OCI-LY1 (cell line): ENCODE measurements around the gene MYO1D.

Source experiments
- H2AFZ ChIP-seq: fragments of 200-600 bp; sonication (generic), shearing (Covaris generic); 2 replicates; pipeline ENCODE4 v1.6.0; 2014; ENCODE audit warnings: antibody characterized with exemption, mild to moderate bottlenecking, low read length
- H3F3A ChIP-seq: fragments of 200-600 bp; sonication (generic), shearing (Covaris generic); 2 replicates; pipeline ENCODE4 v1.6.0; 2014; ENCODE audit warnings: mild to moderate bottlenecking, antibody characterized with exemption, low read length, moderate library complexity; ENCODE audit not compliant: insufficient read depth
- H3K27ac ChIP-seq: fragments of 200-600 bp; sonication (generic); 2 replicates; pipeline ENCODE4 v1.5.1; 2014; ENCODE audit warnings: low read length, mixed run types, mild to moderate bottlenecking, low read depth; ENCODE audit not compliant: poor library complexity, severe bottlenecking
- H3K27me3 ChIP-seq: fragments of 200-600 bp; sonication (generic); 2 replicates; pipeline ENCODE4 v1.6.0; 2014; ENCODE audit warnings: antibody characterized with exemption, mild to moderate bottlenecking, low read length, moderate library complexity; ENCODE audit not compliant: insufficient read depth
- H3K36me3 ChIP-seq: fragments of 200-600 bp; sonication (generic); 2 replicates; pipeline ENCODE4 v1.6.1; 2014; ENCODE audit warnings: mild to moderate bottlenecking, antibody characterized with exemption, low read length, moderate library complexity, mixed read lengths; ENCODE audit not compliant: insufficient read depth
- H3K4me1 ChIP-seq: fragments of 200-600 bp; sonication (generic); 2 replicates; pipeline ENCODE4 v1.5.1; 2014; ENCODE audit warnings: mild to moderate bottlenecking, low read length, moderate library complexity; ENCODE audit not compliant: insufficient read depth, severe bottlenecking
- H3K4me2 ChIP-seq: fragments of 200-600 bp; sonication (generic), shearing (Covaris generic); 2 replicates; pipeline ENCODE4 v1.6.1; 2014; ENCODE audit warnings: low read length
- H3K4me3 ChIP-seq: fragments of 200-600 bp; sonication (generic); 2 replicates; pipeline ENCODE4 v1.5.1; 2014; ENCODE audit warnings: low read length, low read depth, mild to moderate bottlenecking, mixed read lengths; ENCODE audit not compliant: poor library complexity, severe bottlenecking
- H3K79me2 ChIP-seq: fragments of 200-600 bp; shearing (Covaris generic); 2 replicates; pipeline ENCODE4 v1.6.1; 2016; ENCODE audit warnings: mixed run types, low read length, mixed read lengths; ENCODE audit not compliant: insufficient read depth
- H3K9ac ChIP-seq: fragments of 200-600 bp; sonication (generic), shearing (Covaris generic); 2 replicates; pipeline ENCODE4 v1.6.1; 2014; ENCODE audit warnings: mild to moderate bottlenecking, low read length, mixed read lengths
- H3K9me2 ChIP-seq: fragments of 200-600 bp; sonication (generic), shearing (Covaris generic); 2 replicates; pipeline ENCODE4 v1.6.1; 2014; ENCODE audit warnings: low read depth, mild to moderate bottlenecking, low read length, mixed read lengths
- H3K9me3 ChIP-seq: fragments of 200-600 bp; shearing (Covaris generic); 2 replicates; pipeline ENCODE4 v1.6.1; 2014; ENCODE audit warnings: low read length, mixed read lengths
- H4K20me1 ChIP-seq: fragments of 200-600 bp; sonication (generic), shearing (Covaris generic); 2 replicates; pipeline ENCODE4 v1.6.0; 2016; ENCODE audit warnings: mild to moderate bottlenecking, low read length; ENCODE audit not compliant: insufficient read depth
- EZH2 ChIP-seq: fragments of 200-600 bp; sonication (generic), shearing (Covaris generic); IDR thresholded peaks from 2 replicates; pipeline ENCODE4 v1.8.0; 2017; ENCODE audit warnings: borderline replicate concordance, mixed run types, mild to moderate bottlenecking, antibody characterized with exemption, low read length, moderate library complexity, mixed read lengths
- TF ChIP-seq, protein P1 (sequence below): fragments of 200-600 bp; sonication (generic), shearing (Covaris generic); IDR thresholded peaks from 2 replicates; pipeline ENCODE4 v1.5.1; 2017; ENCODE audit warnings: mild to moderate bottlenecking, antibody characterized with exemption, low read length, moderate library complexity, mixed read lengths

Gene MYO1D

DNA sequence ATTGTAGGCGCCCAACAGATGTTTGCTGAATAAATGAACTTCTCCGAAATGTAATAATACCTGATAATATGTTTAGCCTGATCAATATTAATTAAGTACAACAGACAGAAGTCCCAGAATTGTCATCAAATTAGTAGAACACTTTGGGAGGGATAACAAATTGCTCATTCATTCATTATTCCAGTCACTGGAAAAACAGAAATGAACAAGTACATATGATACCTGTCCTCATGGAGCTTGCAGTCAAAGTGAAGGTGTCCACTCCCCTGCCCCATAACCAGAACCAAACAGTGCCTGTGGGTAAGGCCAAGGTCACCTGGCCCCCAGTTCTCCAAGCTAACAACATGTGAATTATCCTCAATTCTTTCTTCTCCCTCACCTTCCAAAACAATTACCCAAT, 42.8 kb downstream of the MYO1D start:
- no peak overlapping the region for H3K4me2 ChIP-seq
- H4K20me1 ChIP-seq = no peaks in the 10 kb centered on the region
- H3K4me3 ChIP-seq = no peak overlapping the region
- H3K4me1 ChIP-seq = no peaks in the 10 kb centered on the region
- H3K36me3 ChIP-seq = no peaks in the 10 kb centered on the region
- no peak overlapping the region for H2AFZ ChIP-seq
- no peaks in the 10 kb centered on the region for H3K9me3 ChIP-seq
- no peak overlapping the region for H3K27ac ChIP-seq
- TF ChIP-seq, protein P1, sequence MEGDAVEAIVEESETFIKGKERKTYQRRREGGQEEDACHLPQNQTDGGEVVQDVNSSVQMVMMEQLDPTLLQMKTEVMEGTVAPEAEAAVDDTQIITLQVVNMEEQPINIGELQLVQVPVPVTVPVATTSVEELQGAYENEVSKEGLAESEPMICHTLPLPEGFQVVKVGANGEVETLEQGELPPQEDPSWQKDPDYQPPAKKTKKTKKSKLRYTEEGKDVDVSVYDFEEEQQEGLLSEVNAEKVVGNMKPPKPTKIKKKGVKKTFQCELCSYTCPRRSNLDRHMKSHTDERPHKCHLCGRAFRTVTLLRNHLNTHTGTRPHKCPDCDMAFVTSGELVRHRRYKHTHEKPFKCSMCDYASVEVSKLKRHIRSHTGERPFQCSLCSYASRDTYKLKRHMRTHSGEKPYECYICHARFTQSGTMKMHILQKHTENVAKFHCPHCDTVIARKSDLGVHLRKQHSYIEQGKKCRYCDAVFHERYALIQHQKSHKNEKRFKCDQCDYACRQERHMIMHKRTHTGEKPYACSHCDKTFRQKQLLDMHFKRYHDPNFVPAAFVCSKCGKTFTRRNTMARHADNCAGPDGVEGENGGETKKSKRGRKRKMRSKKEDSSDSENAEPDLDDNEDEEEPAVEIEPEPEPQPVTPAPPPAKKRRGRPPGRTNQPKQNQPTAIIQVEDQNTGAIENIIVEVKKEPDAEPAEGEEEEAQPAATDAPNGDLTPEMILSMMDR = no peak
- no peak for TF ChIP-seq EZH2
- no peaks in the 10 kb centered on the region for H3K9me2 ChIP-seq
- no peaks in the 10 kb centered on the region for H3K79me2 ChIP-seq
- no peak overlapping the region for H3K9ac ChIP-seq
- H3K27me3 ChIP-seq = no peaks in the 10 kb centered on the region
- no peaks in the 10 kb centered on the region for H3F3A ChIP-seq

DNA sequence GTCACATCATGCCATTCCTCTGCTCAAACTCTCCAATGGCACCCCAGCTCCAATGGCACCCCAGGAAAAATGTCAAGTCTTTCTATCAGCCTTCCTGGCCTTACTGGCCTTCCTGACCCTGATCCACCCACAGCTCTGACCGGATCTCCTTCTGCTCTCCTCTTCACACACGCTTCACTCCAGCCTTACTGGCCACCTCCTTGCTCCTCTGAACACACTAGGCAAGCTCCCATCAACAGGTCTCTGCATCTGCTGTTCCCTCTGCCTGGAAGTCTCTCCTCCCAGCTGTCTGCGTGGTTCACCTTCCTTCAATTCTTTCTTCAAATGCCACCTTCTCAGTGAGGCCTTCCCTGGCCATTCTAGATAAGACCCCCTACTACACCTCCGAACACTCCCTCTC, 43.4 kb downstream of the MYO1D start:
- H3K4me2 ChIP-seq = no peak overlapping the region
- no peaks in the 10 kb centered on the region for H3K9me2 ChIP-seq
- no peak overlapping the region for H3K4me3 ChIP-seq
- no peaks in the 10 kb centered on the region for H3K4me1 ChIP-seq
- no peaks in the 10 kb centered on the region for H3F3A ChIP-seq
- no peak overlapping the region for H3K27ac ChIP-seq
- no peak overlapping the region for H2AFZ ChIP-seq
- H3K9ac ChIP-seq = no peak overlapping the region
- TF ChIP-seq, protein P1 = no peak
- no peak for TF ChIP-seq EZH2
- no peaks in the 10 kb centered on the region for H4K20me1 ChIP-seq
- no peaks in the 10 kb centered on the region for H3K27me3 ChIP-seq
- H3K9me3 ChIP-seq = no peaks in the 10 kb centered on the region
- H3K36me3 ChIP-seq = no peaks in the 10 kb centered on the region
- no peaks in the 10 kb centered on the region for H3K79me2 ChIP-seq

DNA sequence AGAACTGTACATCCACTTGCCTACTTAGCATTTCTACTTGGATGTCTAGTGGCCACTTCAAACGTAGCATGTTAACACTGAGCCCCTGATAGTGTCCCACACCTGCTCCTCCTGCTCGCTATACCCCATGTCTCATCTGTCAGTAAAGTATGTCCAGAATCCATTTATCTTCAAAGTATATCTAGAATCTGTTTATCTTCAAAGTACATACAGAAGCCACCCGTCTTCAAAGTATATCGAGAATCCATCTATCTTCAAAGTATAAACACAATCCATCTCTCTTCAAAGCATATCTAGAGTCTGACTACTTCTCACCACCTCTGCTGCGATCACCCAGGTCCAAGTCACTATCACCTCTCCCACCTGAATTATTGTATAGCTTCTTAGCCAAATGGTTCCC, 43.8 kb downstream of the MYO1D start:
- Histone ChIP-seq H3K4me2 (no peak overlapping the region), H3K27me3 (no peaks in the 10 kb centered on the region), H4K20me1 (no peaks in the 10 kb centered on the region), H3K9me2 (no peaks in the 10 kb centered on the region), H3K27ac (no peak overlapping the region), H3K79me2 (no peaks in the 10 kb centered on the region), H3K9ac (no peak overlapping the region), H3F3A (no peaks in the 10 kb centered on the region), H3K36me3 (no peaks in the 10 kb centered on the region), H3K4me1 (no peaks in the 10 kb centered on the region), H3K9me3 (no peaks in the 10 kb centered on the region), H2AFZ (no peak overlapping the region), H3K4me3 (no peak overlapping the region)
- TF ChIP-seq, protein P1 = no peak
- no peak for TF ChIP-seq EZH2
